Right ventricle myocardium superior (tissue), 1 donor: ENCODE measurements around the gene COTL1. TPM values are rescaled to one million over a fixed set of nuclear protein-coding genes. Genes with fewer than 3 reads are reported as not detected.
"Not testable (repeated sequence)": the region's sequence is repeated elsewhere in the genome, so short reads cannot be mapped to it uniquely, and the experiment has no call there.

Experiments used
- ATAC-seq: fragments of 200-7000 bp; cut with Tn5 transposase; one replicate; pipeline ENCODE4 v1.9.1; 2020; ENCODE audit warnings: mild to moderate bottlenecking; ENCODE audit not compliant: poor library complexity
- DNase-seq: peaks from one replicate; pipeline ENCODE4 v3.0.0-alpha.2; 2020
- intact Hi-C: fragments of 100-400 bp; cut with DNase I; formaldehyde crosslinking; loops from one replicate; pipeline ENCODE4 v1.11.2; 2022
- total RNA-seq: library from RNA; stranded (reverse); fragmentation: NEBNext Ultra II Directional; extraction: Animal tissue kit (Norgen Biotek cat#: 25700); gene quantifications from one replicate; pipeline ENCODE4 v1.2.1, GENCODE V29; 2021
- donor health status: DM: no; HTN: yes; CAD: no; lungs with severe emphysema.

COTL1 gene
- total RNA-seq, 1 donor from 2014 or later, result 14.4 TPM

GRCh38 chr16:84527532-84528269 lies 90.2 kb downstream of the COTL1 start:
- intact Hi-C loops, result no loop called here
- ATAC-seq (peak; percentile 34), DNase-seq (no peak)

DNA sequence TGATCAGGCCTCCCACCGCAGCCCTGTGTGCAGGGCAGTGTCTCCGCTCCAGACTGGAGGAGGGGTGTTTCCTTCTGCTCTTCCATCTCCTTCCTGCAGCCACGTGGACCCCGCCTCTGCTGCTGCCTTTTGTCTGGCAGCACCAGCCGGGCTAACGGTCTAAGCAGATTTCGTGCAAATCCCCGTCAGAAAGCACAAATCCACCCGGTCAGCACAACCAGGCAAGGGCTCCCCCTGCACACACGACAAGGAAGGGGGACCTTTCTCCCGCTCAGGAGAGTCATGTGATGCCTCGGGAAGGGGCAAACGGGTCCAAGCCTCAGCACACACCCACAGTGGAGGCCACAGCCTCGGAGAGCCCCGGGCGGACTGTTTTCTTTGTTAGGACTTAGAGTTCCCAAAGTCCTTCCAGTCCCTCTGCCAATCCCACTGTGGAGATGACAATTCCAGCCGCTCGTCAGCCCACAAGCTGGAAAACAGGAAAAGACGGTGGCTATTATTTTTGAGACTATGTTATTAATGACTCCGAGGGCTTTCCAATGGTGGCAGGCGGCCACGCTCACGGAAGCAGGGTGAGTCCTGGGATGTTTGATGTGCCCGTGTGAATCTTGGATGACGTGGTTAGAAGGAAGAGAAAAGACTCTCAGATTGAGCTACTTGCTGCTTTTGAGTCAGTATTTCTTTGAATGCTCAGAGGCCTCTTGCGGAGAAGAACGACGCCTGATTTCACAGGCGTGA lies 90.9 kb downstream of the COTL1 start:
- intact Hi-C loops, result no loop called here
- ATAC-seq, result peak; percentile 35
- no peak for DNase-seq

- DNase-seq, ATAC-seq, intact Hi-C loops: not testable (repeated sequence)
Measured at GRCh38 chr16:84524941-84525581, 92.8 kb downstream of the COTL1 start.

DNA sequence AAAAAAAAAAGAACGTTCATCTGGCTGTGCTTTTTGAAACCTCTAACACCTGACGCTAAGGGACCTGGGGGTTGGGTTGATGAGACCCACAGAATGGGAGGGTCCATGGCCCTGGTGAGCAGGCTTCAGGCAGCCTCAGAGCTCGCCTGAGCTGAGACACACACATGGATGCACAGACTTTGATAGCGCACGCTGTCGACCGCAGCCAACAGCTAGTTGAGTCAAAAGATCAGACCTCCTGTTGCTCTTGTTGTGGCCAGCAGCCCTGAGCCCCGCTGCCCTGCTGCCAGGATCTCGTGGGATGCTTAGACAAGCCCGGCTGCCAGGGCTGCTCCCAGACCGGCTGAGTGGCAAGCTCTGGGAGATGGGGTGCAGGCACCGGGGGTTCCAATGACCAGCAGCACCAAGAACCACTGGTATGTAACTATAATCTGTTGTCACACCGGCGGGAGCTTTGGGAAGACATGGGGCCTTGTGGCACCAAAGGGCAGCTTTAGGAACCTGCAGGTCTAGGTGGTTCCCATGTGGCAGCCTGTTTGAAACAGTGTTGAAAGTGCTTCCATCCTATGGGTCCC lies 93.4 kb downstream of the COTL1 start:
- DNase-seq, result no peak
- ATAC-seq, result no peak
- intact Hi-C loops, result no loop called here

DNA sequence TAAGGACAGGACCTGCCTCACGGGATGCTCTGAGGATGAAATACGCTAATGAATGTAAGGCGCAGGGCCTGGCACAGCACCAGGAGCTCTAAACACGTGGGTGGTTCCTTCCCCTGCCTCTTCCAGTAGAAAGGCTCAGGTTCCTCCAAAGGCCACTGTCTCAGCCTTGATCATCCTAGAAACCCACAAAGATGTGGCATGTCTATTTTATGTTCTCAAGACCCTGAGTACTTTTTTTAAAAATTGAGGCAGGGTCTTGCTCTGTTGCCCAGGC lies 96.4 kb downstream of the COTL1 start:
- intact Hi-C loops, result no loop called here
- no peak for DNase-seq
- ATAC-seq, result no peak

DNA sequence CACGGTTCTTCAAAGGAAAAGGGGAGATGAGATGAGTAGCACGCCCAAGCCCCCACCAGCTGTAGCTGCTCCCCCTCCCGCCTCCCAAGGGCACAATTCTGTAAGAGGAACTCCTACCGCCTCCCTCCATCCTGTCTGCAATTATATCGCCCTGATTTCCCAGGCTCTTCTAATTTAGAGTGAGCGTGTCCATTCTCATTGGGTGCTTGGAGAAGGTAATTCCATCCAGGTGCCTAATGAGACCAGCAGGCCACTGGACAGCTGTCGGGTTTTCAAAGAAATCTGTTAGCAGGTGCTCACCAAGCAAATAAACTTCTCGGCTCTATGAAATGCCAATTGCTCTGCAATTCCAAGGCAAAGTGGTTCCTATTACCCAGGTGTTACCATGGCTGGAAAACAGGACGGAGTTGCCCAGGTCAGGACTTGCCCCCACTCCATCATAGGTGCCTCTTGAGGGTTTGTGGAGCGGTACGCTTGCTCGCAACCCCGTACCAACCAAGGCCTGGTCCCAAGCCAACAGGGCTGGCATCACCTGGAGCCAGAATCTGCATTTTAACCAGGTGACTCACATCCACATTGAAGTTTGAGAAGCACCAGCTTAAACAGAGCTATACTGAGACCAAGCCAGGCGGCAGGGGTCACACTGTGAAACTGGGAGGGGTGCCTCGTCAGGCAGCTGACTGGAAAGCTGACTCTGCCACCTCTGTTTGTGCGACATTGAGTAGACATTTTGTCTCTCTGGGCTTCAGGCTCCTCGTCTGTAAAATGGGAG lies 97.0 kb downstream of the COTL1 start:
- ATAC-seq (no peak), DNase-seq (no peak)

DNA sequence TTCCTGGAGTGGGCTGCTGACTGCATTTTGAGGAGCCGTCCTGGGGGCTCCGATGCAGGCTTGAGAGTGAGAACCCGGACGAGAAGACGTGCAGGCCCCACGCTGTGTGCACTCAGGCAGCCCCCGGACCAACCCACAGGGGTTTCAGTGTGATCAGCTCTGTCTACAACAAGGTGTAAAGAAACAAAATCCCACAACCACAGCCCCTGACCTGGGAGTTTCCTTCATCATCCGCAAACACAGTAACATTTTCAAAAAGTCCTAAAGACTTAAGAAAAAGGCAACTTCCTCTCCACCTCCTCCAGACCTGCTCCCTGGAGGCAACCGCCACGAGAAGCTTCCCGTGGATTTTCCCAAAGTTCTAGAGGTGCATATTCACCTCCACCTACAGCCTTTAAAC lies 98.0 kb downstream of the COTL1 start:
- ATAC-seq (no peak), DNase-seq (no peak)
- intact Hi-C loops, result loop anchor here (10.0 kb wide), 1 partner anchor 205 kb away; no protein-coding TSS in a partner anchor

More for the DNA sequence above, 97.0 kb downstream of the COTL1 start:
- intact Hi-C loops, result no loop called here

DNA sequence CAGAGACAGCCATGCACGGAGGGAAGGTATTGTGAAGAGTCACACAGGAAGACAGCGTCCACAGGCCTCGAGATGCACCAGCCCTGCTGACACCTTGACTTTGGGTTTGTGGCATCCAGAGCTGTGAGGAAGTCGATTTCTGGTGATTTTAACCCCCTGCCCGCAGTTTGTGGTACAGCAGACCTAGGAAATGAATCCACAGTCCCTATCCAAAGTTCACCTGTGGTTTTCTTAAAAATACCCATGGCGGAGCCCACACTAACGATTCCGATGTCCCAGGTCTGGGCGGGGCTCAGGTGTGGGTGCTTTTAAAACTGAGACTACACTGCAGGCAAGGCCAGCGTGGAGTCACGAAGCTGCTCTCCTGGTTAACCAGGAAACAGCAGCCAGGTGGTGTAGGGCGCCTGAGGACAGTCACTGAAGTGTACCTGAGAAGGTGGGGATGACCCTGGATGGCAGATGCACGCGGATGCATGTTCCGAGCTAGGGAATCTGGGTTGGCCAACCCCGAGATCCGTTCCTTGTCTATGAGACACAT lies 99.0 kb downstream of the COTL1 start:
- intact Hi-C loops, result loop anchor here (10.0 kb wide), 1 partner anchor 206 kb away; no protein-coding TSS in a partner anchor
- ATAC-seq (no peak), DNase-seq (no peak)

- intact Hi-C loops, result loop anchor here (10.0 kb wide), 1 partner anchor 207 kb away; no protein-coding TSS in a partner anchor
- DNase-seq, ATAC-seq: not testable (repeated sequence)
Measured at GRCh38 chr16:84518220-84518619, 99.7 kb downstream of the COTL1 start.

- no peak for ATAC-seq
- intact Hi-C loops, result loop anchor here (10.0 kb wide), 1 partner anchor 207 kb away; no protein-coding TSS in a partner anchor
Measured at GRCh38 chr16:84517366-84517765, 100.5 kb downstream of the COTL1 start.

More at GRCh38 chr16:84517366-84517765, 100.5 kb downstream of the COTL1 start:
- no peak for DNase-seq

Other genes starting within 250 kb of the COTL1 start
- gene ATP2C2, start 249.5 kb downstream of the COTL1 start, total RNA-seq, result not detected
- 5.0 TPM for gene MEAK7, start 113.4 kb downstream of the COTL1 start, total RNA-seq
- 66.1 TPM for gene KLHL36, start 30.4 kb upstream of the COTL1 start, total RNA-seq
- 70.6 TPM for gene USP10, start 81.9 kb upstream of the COTL1 start, total RNA-seq
- 23.5 TPM for gene CRISPLD2, start 201.9 kb upstream of the COTL1 start, total RNA-seq